Measurements from ENCODE around the gene PRR13.

GRCh38 chr12:53461591-53461990 is 20.1 kb downstream of the PRR13 start:
- TF ChIP-seq POLR2A (IDR thresholded peaks at IDR 0.05; ENCODE audit: low read length) (no peak), GATA1 (IDR thresholded peaks at IDR 0.05; ENCODE audit: low read depth, low read length) (no peak)

All from erythroblast (primary cell).